SK-N-SH (cell line): Measurements from ENCODE around the gene TMEM9. TPM values are rescaled to one million over a fixed set of nuclear protein-coding genes. Genes with fewer than 3 reads are reported as not detected.

ENCODE experiments used
- CTCF ChIA-PET: fragments of 300-600, 350-600 bp; formaldehyde crosslinking; extraction: SDS; loops from one replicate; lab custom pipeline; 2021; lab: Yijun Ruan, JAX
- POLR2A ChIA-PET: fragments of 350-600 bp; sonication (Branson Sonifier 250); formaldehyde crosslinking; extraction: SDS; loops from one replicate; lab custom pipeline; 2020; ENCODE audit warnings: antibody characterized with exemption, inconsistent platforms; lab: Yijun Ruan, JAX
- DNase-seq: peaks from one replicate; pipeline ENCODE4 v3.0.0; 2012
- H2AFZ ChIP-seq: fragments of 200-600 bp; sonication (generic); 2 replicates; pipeline ENCODE4 v1.8.1; 2016; ENCODE audit warnings: antibody characterized with exemption, mild to moderate bottlenecking, low read depth
- H3F3A ChIP-seq: fragments of 200-600 bp; sonication (generic); replicated peaks from 2 replicates; pipeline ENCODE3; 2016; ENCODE audit warnings: antibody characterized with exemption, mild to moderate bottlenecking; ENCODE audit not compliant: insufficient read depth
- H3K27ac ChIP-seq, 2 experiments: fragments of 200-500 bp in 1 of 2; fragments of 200-600 bp in 1 of 2; sonication (Bioruptor generic) in 1 of 2; sonication (generic), shearing (Covaris generic) in 1 of 2; 2 replicates each; pipeline versions ENCODE4 v1.5.1 to v1.6.1; 2014 to 2016; ENCODE audit warnings: low read depth in 2 of 2, inconsistent platforms in 1 of 2, low read length in 1 of 2, mild to moderate bottlenecking in 1 of 2, mixed read lengths in 1 of 2
- H3K27me3 ChIP-seq: fragments of 200-600 bp; sonication (generic), shearing (Covaris generic); 2 replicates; pipeline ENCODE4 v1.6.1; 2016; ENCODE audit warnings: mixed run types; ENCODE audit not compliant: insufficient read depth
- H3K36me3 ChIP-seq, 2 experiments: fragments of 200-500 bp in 1 of 2; fragments of 200-600 bp in 1 of 2; sonication (Bioruptor generic) in 1 of 2; sonication (generic) in 1 of 2; replicated peaks in 1 of 2; 2 replicates each; pipeline versions ENCODE3 to v1.5.1; 2014 to 2016; ENCODE audit warnings: low read length in 1 of 2, mild to moderate bottlenecking in 1 of 2; ENCODE audit not compliant: insufficient read depth in 2 of 2, control insufficient read depth in 1 of 2
- H3K4me1 ChIP-seq, 2 experiments: fragments of 200-500 bp in 1 of 2; fragments of 200-600 bp in 1 of 2; sonication (Bioruptor generic) in 1 of 2; sonication (generic), shearing (Covaris generic) in 1 of 2; 2 replicates each; pipeline versions ENCODE4 v1.5.1 to v1.6.1; 2014 to 2016; ENCODE audit warnings: low read depth in 1 of 2, low read length in 1 of 2, mixed run types in 1 of 2; ENCODE audit not compliant: insufficient read depth in 2 of 2, control insufficient read depth in 1 of 2
- H3K4me2 ChIP-seq: fragments of 200-600 bp; sonication (generic), shearing (Covaris generic); 2 replicates; pipeline ENCODE4 v1.6.1; 2017; ENCODE audit warnings: mixed run types
- H3K4me3 ChIP-seq, 2 experiments: fragments of 200-500 bp in 1 of 2; fragments of 200-600 bp in 1 of 2; sonication (Bioruptor generic) in 1 of 2; sonication (generic), shearing (Covaris generic) in 1 of 2; 2 replicates each; pipeline versions ENCODE4 v1.5.1 to v1.8.1; 2014 to 2016; ENCODE audit warnings: low read depth in 2 of 2, inconsistent platforms in 1 of 2, low read length in 1 of 2, mild to moderate bottlenecking in 1 of 2, mixed read lengths in 1 of 2, moderate library complexity in 1 of 2
- H3K79me2 ChIP-seq: fragments of 200-600 bp; sonication (generic); 2 replicates; pipeline ENCODE4 v1.8.1; 2017; ENCODE audit warnings: mild to moderate bottlenecking; ENCODE audit not compliant: insufficient read depth
- H3K9ac ChIP-seq: fragments of 200-600 bp; sonication (generic); 2 replicates; pipeline ENCODE4 v1.6.1; 2017; ENCODE audit warnings: mixed run types
- H3K9me2 ChIP-seq: fragments of 200-600 bp; sonication (generic); 2 replicates; pipeline ENCODE4 v1.6.1; 2017; ENCODE audit warnings: mixed run types
- H3K9me3 ChIP-seq: fragments of 200-600 bp; sonication (generic); 2 replicates; pipeline ENCODE4 v1.6.1; 2017; ENCODE audit warnings: mixed run types, mild to moderate bottlenecking, moderate library complexity
- H4K20me1 ChIP-seq: fragments of 200-600 bp; sonication (generic); 2 replicates; pipeline ENCODE4 v1.6.1; 2017; ENCODE audit warnings: mild to moderate bottlenecking, mixed run types; ENCODE audit not compliant: insufficient read depth
- ELF1 ChIP-seq: IDR thresholded peaks from 2 replicates; pipeline ENCODE4 v1.4.0; 2012
- EP300 ChIP-seq, 2 experiments: IDR thresholded peaks; 2 replicates each; pipeline versions ENCODE4 v1.4.0 to v1.6.1; 2012; ENCODE audit warnings: borderline replicate concordance in 1 of 2, low read depth in 1 of 2, low read length in 1 of 2
- EZH2phosphoT487 ChIP-seq: fragments of 200-600 bp; sonication (generic); IDR thresholded peaks from 2 replicates; pipeline ENCODE4 v1.6.1; 2017; ENCODE audit warnings: low read depth, mixed run types, mild to moderate bottlenecking, antibody characterized with exemption, moderate library complexity, borderline replicate concordance
- FOSL2 ChIP-seq: IDR thresholded peaks from 2 replicates; pipeline ENCODE4 v1.4.0; 2012; ENCODE audit warnings: low read depth, mild to moderate bottlenecking, moderate library complexity, borderline replicate concordance
- FOXJ3 ChIP-seq: sonication (generic); formaldehyde crosslinking; IDR thresholded peaks from 2 replicates; pipeline ENCODE4 v1.5.1; 2020; ENCODE audit warnings: mild to moderate bottlenecking, missing genetic modification reagents
- FOXM1 ChIP-seq: IDR thresholded peaks from 2 replicates; pipeline ENCODE4 v1.4.0; 2012; ENCODE audit warnings: low read depth, mild to moderate bottlenecking
- JUND ChIP-seq: IDR thresholded peaks from 2 replicates; pipeline ENCODE4 v1.4.0; 2012
- NFIC ChIP-seq: IDR thresholded peaks from 2 replicates; pipeline ENCODE4 v1.4.0; 2012; ENCODE audit warnings: borderline replicate concordance
- NRF1 ChIP-seq: IDR thresholded peaks from 2 replicates; pipeline ENCODE4 v1.6.1; 2012; ENCODE audit warnings: low read depth, mild to moderate bottlenecking, low read length
- POLR2AphosphoS5 ChIP-seq: IDR thresholded peaks from 2 replicates; pipeline ENCODE4 v1.6.1; 2012; ENCODE audit warnings: low read depth, low read length
- RCOR1 ChIP-seq: fragments of 150-350 bp; IDR thresholded peaks from 2 replicates; pipeline ENCODE4 v1.6.1; 2017; ENCODE audit warnings: antibody characterized with exemption, low read length
- RFX5 ChIP-seq: IDR thresholded peaks from 2 replicates; pipeline ENCODE4 v1.6.1; 2012; ENCODE audit warnings: mild to moderate bottlenecking, improper control_type of control experiment, low read length
- SMC3 ChIP-seq: IDR thresholded peaks from 2 replicates; pipeline ENCODE4 v1.6.1; 2012; ENCODE audit warnings: low read depth, low read length, improper control_type of control experiment
- TAF1 ChIP-seq: IDR thresholded peaks from 2 replicates; pipeline ENCODE4 v1.6.1; 2012; ENCODE audit warnings: low read depth, mild to moderate bottlenecking, low read length, moderate library complexity, borderline replicate concordance
- YY1 ChIP-seq: IDR thresholded peaks from 2 replicates; pipeline ENCODE4 v1.4.0; 2012; ENCODE audit warnings: low read depth, mild to moderate bottlenecking
- WGBS: methylation state at CpG from one replicate; pipeline ENCODE4 v1.1.6; 2017; ENCODE audit warnings: low lambda C conversion rate; 5-methylcytosine and 5-hydroxymethylcytosine counted together
- polyA plus RNA-seq, 3 experiments: library from polyadenylated mRNA; depleted of rRNA; stranded (reverse); fragments of >200 nt; gene quantifications; 2 replicates each; pipeline ENCODE4 v1.2.3, GENCODE V29; 2012
- TF ChIP-seq, protein P1 (sequence below): fragments of 150-350 bp; IDR thresholded peaks from 2 replicates; pipeline ENCODE4 v1.6.1; 2017; ENCODE audit warnings: antibody characterized with exemption, low read length, low read depth, borderline replicate concordance
- TF ChIP-seq, protein P2 (sequence below): IDR thresholded peaks from 2 replicates; pipeline ENCODE4 v1.4.0; 2012; ENCODE audit warnings: low read depth, borderline replicate concordance

TMEM9 gene
- polyA plus RNA-seq, 1 of the 3 experiments (the other 2 are of a cell fraction), result 126 TPM

DNA sequence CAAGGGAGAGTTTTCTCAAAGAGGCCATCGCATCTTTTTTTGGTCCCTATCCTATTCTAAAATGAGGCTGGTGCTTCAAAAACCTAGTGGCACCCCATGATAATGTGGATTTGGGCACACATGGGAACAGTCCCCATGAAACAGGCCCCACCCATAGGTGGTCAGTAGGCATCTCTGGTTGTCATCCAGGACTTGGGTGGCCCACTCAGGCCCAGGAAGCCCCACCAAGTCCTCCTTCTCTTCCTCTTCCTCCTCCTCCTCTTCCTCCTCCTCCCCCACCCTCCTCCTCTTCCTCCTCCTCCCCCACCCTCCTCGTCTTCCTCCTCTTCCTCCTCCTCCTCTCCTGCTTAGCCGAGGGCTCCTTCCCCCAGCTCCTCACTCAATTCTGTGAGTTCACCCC is 42.6 kb downstream of the TMEM9 start:
- H3K79me2 ChIP-seq, result no peaks in the 10 kb centered on the region
- H3K9me3 ChIP-seq, result no peaks in the 10 kb centered on the region
- no peaks in the 10 kb centered on the region for H4K20me1 ChIP-seq
- H3K4me1 ChIP-seq, result peaks cover 0 to 7% of the 10 kb centered on the region in 2 experiments; a peak in 1 of 4 replicates
- H3K36me3 ChIP-seq, result no peaks in the 10 kb centered on the region
- peaks cover 26% of the 10 kb centered on the region; the same call in 1 of the 2 replicates for H3K27me3 ChIP-seq
- 63% methylated on average over 3 of the region's 3 CpGs for WGBS
- no peak overlapping the region for H3K27ac ChIP-seq
- no peak overlapping the region for H3K9ac ChIP-seq
- no peaks in the 10 kb centered on the region for H3F3A ChIP-seq
- H3K9me2 ChIP-seq, result no peaks in the 10 kb centered on the region
- H2AFZ ChIP-seq, result no peak overlapping the region
- CTCF ChIA-PET, result interaction anchor here (1.1 to 6.7 kb wide), 2 partner anchors 31 to 139 kb away, joined by 3 to 114 read pairs; no protein-coding TSS in a partner anchor
- no peak for DNase-seq
- no peak overlapping the region for H3K4me3 ChIP-seq
- POLR2A ChIA-PET, result no interaction called here
- H3K4me2 ChIP-seq, result no peak overlapping the region
- TF ChIP-seq ELF1, result no peak
- no peak for TF ChIP-seq TAF1
- TF ChIP-seq YY1, result no peak
- TF ChIP-seq FOXM1, result no peak
- TF ChIP-seq EZH2phosphoT487, result no peak
- TF ChIP-seq, protein P1, sequence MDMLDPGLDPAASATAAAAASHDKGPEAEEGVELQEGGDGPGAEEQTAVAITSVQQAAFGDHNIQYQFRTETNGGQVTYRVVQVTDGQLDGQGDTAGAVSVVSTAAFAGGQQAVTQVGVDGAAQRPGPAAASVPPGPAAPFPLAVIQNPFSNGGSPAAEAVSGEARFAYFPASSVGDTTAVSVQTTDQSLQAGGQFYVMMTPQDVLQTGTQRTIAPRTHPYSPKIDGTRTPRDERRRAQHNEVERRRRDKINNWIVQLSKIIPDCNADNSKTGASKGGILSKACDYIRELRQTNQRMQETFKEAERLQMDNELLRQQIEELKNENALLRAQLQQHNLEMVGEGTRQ, result no peak
- no peak for TF ChIP-seq POLR2AphosphoS5
- TF ChIP-seq NFIC, result no peak

GRCh38 chr1:201111156-201111555 is 43.1 kb downstream of the TMEM9 start:
- H3K9me3 ChIP-seq, result no peaks in the 10 kb centered on the region
- H2AFZ ChIP-seq, result no peak overlapping the region
- peaks cover 26% of the 10 kb centered on the region; the same call in 1 of the 2 replicates for H3K27me3 ChIP-seq
- H4K20me1 ChIP-seq, result no peaks in the 10 kb centered on the region
- no peaks in the 10 kb centered on the region for H3K36me3 ChIP-seq
- H3F3A ChIP-seq, result no peaks in the 10 kb centered on the region
- ChIA-PET POLR2A (interaction anchor here (0.6 kb wide), 1 partner anchor 10 kb away, joined by 3 read pairs; no protein-coding TSS in a partner anchor), CTCF (interaction anchor here (1.1 to 6.7 kb wide), 2 partner anchors 30 to 139 kb away, joined by 3 to 114 read pairs; no protein-coding TSS in a partner anchor)
- no peak for TF ChIP-seq POLR2AphosphoS5
- TF ChIP-seq EP300 (IDR thresholded peaks at IDR 0.05; ENCODE audit: borderline replicate concordance in 1 of 2, low read depth in 1 of 2, low read length in 1 of 2), result no peak
- TF ChIP-seq ELF1, result no peak
- TF ChIP-seq RCOR1, result no peak
- TF ChIP-seq, protein P2, sequence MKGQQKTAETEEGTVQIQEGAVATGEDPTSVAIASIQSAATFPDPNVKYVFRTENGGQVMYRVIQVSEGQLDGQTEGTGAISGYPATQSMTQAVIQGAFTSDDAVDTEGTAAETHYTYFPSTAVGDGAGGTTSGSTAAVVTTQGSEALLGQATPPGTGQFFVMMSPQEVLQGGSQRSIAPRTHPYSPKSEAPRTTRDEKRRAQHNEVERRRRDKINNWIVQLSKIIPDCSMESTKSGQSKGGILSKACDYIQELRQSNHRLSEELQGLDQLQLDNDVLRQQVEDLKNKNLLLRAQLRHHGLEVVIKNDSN, result no peak
- TF ChIP-seq RFX5, result no peak
- TF ChIP-seq SMC3, result no peak
- TF ChIP-seq FOXJ3 (CRISPR knock-in tag), result no peak
- TF ChIP-seq NRF1, result no peak
- no peak for TF ChIP-seq FOSL2
- no peak for TF ChIP-seq JUND
- TF ChIP-seq EZH2phosphoT487, result no peak
- TF ChIP-seq YY1, result no peak
- TF ChIP-seq FOXM1, result no peak
- no peak overlapping the region for H3K9ac ChIP-seq
- 76% methylated on average over 7 of the region's 7 CpGs for WGBS
- no peak overlapping the region for H3K4me2 ChIP-seq
- H3K4me1 ChIP-seq, result peaks cover 0 to 7% of the 10 kb centered on the region in 2 experiments; a peak in 1 of 4 replicates
- no peaks in the 10 kb centered on the region for H3K79me2 ChIP-seq
- no peak for DNase-seq
- no peaks in the 10 kb centered on the region for H3K9me2 ChIP-seq
- no peak overlapping the region for H3K27ac ChIP-seq
- H3K4me3 ChIP-seq, result no peak overlapping the region
